HG02610 (cell line): Measurements from ENCODE around the gene SMAD7.

Experiments
- ATAC-seq: cut with Tn5 transposase; IDR thresholded peaks from one replicate; pipeline ENCODE4 v1.9.1; 2021; ENCODE audit warnings: mild to moderate bottlenecking, moderate library complexity; ENCODE audit not compliant: unreplicated experiment

Gene SMAD7

DNA sequence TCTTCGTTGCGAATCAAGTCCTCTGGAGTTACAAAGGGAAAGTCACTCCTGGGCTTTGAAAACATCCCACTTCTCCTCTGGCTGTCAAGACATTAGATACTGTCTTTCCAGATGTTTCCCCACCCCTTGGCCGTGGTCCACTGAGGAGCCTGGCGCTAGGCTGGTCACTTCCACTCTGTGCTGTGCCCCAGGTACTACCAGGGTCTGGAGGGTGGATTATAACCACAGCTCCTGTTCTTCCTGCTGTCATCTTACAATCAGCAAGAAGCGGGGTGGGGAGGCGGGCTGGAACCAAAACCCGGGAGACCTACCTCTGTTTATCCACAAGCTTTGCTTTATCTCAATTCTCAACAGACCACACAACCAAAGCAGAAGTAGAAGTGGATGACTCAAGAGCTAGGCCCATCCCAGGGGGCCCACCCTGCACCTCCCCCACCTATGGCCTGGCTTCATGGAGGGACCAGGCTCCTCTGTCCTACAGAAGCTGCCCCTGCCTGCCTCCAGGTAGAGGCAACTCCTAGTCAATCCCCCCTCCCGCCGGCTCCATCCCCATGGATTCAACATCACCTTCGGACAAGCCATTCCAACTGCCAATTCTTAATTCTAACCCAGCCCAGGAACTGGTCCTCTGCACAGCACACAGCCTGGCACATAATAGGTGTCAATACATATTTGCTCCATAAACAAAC, 17.8 kb downstream of the SMAD7 start:
- ATAC-seq = no peak

DNA sequence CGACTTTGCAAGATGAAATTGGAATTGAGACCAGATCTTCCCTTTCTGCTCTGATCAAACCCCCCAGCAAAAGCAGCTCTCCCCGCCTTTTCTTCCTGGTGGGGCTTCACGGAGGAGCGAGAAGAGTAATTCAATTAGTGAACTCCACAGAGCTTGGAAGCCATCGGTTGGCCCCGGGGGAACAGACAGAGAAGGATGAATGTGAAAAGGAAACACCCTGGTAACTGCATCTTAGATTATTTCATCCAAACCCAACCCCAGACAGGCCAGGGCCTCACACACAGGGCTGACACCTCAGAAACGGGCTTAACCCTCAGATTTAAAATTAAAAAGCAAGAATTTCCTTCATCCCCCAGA, 18.3 kb downstream of the SMAD7 start:
- ATAC-seq = peak; percentile 12

DNA sequence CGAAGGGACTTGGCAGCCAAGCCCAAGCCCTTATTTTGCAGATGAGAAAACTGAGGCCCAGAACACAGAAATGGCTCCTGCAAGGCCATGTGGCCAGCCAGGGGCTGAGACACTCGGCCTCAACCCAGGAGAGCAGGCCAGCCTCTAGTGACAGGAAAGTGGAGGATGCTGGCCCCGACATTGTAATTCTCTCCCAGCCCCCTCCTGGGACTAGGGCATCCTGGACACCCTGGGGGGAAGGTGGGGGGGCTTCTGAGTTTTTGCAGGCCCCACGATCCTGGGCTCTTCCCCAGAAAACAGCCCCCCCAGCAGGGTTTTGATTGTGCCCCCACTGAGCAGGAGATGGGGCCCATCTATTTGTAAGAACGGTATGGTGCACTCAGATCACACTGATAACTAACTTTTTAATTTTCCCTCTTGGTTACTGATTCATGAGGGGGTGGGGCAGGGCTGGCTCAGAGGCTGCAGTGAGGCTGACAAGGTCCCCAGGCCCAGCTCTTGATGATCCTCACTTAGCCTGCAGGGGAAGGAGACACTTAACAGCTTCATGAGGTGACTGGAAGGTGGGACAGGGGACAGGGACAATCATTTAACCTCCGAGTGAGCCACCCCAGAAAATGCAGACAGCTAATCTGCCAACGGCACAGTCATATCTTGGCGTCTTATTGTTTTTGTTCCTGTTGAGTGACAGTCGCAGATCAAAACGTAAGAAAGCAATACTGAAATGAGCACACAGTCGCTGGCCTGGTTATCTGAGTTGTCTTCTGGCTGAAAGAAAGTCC, 18.9 kb downstream of the SMAD7 start:
- ATAC-seq = peak; percentile 49

DNA sequence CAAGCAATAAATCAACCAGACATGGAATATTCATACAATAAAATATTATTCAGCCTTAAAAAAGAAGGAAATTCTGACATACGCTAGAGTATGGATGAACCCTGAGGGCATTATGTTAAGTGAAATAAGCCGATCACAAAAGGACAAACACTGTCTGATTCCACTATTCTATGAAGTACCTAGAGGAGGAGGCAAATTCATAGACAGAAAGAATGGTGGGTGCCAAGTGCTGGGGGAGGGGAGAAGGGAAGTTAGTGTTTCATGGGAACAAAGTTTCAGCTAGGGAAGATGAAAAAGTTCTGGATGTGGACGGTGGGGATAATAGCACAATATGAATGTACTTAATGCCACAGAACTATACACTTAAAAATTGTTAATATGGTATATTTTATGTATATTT, 19.8 kb downstream of the SMAD7 start:
- ATAC-seq = no peak

DNA sequence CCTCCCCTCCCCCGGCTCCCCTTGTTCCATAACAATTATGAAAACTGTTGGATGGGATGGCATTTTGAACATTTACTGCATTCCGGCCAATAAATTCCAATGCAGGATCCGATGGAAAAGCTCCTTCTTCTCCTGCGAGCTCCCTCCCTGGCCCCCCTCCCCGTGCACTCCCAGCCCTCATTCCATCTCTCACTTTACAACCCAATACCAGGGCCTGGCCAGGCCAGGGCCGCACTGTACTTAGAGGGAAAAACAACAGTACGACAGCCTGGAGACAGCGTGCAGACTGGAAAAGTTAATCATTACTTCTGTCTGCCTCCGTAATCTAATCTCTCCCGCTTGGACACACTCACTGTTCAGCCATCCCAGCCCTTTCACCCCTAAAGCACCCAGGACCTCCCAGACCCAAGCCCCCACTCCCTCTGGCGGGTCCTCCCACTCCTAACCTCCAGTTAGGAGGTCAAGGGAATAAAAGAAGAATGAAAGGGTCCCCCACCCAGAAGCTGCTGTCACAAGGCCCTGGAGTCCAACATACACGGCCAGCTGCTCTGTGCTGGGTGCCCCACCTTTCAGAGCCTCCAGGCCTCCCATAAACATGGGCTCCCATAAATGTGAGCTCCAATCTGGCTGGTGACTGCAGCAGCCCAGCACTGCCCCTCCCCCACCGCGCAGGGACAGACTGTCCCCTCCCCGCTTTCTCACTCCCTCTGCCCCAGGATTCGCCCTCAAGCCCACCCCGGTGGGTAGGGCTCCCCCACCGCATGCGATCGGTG, 20.6 kb downstream of the SMAD7 start:
- ATAC-seq = no peak

DNA sequence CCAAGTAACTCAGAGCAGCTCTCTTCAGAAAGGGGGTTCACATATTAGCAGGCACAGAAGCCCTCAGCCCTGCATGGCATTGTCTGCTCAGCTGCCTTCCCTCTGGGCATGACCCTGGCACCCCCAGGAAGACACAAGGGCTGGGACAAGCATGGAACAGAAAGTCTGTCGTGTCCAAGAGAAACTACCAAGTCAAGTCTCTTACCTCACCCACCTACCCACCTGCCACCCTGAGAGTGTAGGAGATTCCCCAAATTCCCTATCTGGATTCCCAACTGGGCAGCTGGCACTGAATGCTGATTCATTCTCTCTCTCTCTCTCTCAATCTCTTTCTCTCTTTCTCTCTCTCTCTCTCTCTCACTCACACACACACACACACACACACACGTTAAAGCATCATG, 21.6 kb downstream of the SMAD7 start:
- ATAC-seq = no peak

DNA sequence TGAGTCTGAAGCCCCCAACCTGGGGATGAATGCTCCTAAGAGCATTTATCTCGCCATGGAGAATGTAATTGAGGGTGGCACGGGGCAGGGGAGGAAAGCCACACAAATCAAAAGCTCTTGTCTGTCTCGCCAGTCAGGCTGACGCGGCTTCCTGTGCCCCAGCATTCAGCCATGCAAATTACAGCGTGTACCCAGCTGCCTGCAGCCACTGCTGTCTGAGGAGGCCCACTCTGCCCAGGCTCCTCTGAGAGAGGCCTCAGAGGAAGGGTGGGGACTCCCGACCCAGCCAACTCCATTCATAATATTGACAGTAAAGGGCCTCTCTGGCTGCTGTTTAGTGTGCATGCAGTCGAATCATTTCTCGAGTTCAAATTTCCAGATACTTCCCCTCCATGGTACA, 22.0 kb downstream of the SMAD7 start:
- peak; percentile 63 for ATAC-seq

DNA sequence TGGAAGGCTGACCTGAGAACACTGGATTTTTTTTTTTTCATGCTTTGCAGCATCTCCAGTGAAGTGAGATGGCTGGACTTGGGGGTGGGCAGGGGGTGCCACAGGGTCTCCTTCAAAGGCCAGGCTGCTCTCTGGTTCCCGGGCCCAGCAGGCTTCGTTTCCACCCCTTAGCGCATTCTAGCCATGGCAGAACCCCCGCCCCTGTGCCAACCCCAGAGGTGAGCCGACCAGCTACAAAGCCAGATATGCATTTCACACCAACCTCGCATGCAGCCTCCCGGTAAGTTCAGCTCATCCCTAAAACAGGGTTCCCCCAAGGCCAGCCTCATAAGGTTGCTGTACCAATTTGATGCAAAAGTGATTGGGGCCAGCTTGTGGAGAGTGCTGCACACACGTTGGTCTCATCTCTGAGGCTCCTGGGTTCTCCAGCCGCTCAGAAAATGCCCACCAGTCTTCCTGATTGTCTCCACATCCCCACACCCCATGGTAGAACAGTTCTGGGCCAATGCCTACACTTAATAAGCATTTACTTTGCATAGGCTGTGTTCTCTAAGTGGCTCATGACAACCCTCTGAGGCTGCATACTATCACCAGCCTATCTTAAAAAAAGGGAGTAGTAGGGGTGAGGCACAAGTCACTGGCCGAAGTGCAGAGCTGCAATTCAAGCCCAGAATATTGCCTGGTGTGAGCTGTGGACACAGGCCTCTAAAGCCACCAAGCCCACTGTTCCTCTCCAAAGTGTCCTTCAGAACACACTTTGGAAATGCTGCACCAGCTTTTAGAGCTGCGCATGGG, 23.3 kb downstream of the SMAD7 start:
- ATAC-seq = no peak

DNA sequence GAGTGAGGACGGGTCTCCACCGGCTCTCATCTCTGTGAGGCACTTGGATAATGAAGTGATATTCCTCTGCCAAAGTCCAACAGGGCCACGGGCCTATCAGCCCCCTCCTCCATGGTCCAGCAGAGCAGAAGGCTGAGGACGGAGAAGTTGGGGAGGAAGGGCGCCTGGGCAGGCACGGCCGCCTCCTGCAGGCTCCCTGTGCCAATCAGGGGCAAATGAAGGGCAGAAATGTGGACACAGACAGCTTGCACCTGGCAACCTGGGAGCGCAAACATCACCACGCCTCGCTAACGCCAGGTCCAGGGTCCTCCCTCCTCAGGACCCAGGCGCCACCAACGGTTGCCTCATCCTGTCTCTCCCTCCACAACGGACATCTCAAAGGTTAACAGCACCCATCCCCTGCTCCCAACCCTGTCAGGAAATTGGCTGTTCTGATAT, 24.3 kb downstream of the SMAD7 start:
- ATAC-seq = no peak

DNA sequence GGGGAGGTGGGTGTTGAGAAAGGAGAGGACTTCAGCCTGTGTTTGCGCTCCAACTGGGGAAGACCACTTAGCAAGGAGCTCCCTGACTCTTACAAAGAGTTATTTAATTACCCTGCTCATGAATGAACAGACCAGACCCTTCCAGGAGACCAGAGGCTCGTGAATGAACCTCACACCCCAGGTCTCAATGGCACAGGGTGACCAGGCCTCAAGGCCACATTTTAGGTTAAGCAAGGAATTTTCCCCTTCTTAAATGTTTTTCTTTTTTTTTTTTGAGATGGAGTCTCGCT, 25.3 kb downstream of the SMAD7 start:
- ATAC-seq = no peak

DNA sequence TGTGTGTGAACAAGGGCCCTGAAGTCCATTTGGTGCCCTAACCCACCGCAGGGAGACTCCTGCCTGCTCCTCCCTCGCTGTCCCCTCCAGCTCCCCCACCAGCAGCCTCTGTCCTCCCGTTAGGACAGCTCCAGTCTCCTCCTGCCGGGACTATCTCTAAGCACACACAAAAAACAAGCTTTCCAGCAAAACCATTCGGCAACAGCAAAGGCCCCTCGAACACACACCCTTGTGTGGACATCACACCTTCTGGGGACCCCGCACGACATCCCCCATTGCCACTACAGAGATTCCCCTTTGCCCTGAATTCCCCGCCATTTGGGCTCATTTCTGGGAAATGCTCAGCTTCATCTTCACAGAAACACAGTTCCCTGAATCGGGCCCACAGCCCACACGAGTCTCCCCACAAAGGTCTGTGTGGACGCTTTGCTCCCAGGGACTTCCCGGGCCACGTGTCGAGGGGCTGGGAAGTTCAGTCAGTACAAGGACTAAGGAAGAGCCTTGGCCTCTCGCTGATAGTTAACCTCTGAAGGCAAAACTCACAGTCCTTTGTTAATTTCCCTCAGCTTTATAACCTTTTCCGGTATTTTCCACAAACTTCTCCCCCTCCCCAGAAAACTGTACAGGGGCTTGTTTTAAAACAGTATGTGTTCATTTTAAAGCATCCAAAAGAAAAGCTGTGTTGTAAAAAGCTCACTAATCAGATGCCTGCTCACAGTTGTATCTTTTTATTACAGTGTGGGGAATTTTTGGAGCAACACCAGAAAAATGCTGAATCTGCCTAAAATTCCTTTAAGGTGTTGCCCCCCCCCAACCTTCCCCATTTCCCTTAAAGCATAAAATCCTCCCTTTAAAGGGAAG, 25.9 kb downstream of the SMAD7 start:
- no peak for ATAC-seq

DNA sequence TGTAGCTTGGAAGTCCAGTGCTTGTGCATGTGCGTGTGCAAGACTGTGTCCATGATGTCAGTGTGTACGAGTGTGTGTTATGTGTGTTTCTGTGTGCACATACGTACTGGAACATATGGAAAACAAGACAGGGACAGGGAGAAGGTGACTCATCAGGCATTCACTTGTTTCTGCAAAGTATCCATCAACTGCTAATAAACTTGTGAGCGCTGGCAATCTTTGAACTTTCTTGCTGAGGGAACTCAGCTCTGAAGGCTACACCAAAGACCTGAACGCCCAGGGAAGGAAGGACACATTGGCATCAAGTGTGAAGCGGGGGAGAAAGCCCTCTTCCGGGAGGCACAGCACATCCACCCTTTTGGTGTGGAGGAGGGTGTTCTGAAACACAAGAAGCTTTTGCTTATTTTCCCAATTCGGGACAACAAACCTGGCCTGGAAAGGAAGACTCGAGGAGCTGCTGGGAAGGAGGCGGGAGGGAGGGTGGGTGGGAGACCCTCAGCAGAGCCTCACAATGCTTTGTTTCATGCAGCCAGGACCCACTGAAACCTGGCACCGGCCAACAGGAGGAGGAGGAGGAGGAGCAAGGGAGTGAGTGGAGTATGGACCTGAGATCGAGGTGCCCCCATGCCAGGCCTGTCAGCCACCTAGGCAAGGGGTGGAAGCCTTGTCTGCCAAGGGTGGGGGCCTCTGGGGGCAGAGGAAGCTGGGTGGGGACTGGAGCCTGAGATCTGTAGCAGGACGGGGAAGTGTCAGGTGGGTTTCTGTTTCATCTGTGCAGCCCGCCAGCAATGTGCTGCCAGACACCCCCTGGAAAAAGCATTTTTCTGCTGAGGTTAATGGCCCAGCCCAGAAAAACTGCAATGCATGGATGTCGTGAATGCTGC, 26.8 kb downstream of the SMAD7 start:
- ATAC-seq = no peak

DNA sequence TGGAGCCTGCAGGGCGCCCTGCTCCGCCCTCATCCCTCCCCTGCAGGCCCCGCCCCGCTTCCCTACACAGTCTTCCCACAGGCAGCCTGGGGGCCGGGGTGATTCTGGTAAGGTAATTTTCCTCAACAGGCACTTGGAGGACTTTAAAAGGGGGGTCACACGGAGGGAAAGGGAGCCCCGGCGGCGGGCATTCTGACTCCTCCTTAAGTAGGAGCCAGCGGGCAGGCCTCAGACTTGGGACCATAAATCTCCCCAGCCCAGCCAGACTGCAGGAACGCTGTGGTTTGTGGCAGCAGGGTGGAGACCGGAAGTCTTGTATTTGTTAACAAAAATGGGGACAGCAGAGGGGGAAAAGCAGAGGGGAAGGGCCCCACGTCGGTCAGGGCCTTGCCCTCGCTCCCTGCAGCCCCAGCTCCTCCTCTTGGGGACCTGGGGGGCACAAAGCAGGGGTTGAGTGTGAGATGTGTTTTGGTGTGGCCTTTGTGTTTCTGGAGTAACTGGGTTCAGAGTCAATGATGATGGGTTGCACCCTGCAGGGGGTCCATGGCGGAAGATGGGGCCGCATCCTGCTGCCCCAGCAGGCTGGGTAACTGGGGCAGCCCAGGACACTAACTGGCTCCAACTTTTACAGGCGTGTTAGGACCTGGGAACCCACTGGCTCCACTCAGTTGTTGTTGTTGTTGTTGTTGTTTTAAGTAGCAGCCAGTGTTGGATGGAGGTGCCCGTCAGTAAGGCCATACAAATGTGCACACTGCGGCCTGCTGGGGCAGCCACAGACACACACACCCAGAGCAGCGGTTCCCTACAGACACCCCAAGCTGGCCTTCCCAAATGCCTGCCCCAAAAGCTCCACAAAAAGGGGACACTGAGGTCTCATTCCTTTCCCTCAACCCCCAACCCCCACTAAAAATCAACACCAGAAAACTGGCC, 27.7 kb downstream of the SMAD7 start:
- ATAC-seq = peak; percentile 27

DNA sequence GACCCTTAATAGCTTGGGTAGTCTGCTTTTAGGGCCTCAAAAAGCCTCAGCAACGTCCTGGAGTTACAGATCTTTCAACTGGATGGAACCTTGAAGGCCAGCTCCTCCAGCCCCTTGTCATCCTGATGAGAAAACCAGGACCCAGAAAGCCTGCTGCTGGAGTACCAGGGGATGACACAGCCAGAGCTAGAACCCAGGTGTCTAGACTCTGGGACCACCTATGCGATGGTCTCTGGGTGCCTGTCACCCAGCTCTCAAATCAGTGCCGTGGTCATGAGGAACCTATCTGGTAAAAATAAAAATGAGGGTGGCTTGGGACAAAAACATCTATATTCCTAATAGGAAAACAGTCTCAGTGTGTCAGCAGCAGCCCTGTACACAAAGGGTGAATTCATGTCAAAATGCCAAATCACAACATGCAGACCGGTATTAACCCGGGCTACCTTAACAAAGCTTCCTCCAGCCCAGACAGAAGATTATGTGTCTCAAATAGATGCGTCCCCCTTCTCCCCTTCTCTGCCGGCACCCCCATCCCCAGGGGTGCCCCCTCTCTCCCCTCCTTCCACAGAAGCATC, 28.5 kb downstream of the SMAD7 start:
- no peak for ATAC-seq

DNA sequence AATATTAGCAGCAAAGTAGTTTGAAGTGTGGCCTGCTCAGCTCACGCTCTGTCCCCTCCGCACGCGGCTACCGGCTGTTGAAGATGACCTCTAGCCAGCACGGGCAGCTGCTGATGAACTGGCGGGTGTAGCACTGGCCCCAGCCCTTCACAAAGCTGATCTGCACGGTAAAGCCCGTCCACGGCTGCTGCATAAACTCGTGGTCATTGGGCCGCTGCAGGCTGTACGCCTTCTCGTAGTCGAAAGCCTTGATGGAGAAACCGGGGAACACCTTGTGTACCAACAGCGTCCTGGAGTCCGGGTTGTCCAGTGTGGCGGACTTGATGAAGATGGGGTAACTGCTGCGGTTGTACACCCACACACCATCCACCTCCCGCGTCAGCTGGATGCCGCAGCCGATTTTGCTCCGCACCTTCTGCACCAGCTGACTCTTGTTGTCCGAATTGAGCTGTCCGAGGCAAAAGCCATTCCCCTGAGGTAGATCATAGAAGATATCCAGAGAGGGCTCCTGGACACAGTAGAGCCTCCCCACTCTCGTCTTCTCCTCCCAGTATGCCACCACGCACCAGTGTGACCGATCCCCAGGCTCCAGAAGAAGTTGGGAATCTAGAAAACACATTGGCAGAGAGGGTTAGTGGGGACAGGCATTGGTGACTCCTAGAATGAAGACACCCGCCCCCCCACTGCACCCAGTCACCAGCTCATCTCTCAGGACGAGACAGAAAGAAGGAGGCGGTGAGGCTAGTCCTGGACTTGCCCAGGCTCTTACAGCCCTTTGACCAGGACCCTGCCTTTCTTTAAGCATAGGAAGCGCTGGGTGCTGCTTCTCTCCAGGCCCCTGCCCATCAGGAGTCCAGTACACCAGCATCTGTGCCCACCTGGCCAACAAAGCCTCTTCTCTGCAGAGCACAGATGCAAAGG, 29.2 kb downstream of the SMAD7 start:
- no peak for ATAC-seq

DNA sequence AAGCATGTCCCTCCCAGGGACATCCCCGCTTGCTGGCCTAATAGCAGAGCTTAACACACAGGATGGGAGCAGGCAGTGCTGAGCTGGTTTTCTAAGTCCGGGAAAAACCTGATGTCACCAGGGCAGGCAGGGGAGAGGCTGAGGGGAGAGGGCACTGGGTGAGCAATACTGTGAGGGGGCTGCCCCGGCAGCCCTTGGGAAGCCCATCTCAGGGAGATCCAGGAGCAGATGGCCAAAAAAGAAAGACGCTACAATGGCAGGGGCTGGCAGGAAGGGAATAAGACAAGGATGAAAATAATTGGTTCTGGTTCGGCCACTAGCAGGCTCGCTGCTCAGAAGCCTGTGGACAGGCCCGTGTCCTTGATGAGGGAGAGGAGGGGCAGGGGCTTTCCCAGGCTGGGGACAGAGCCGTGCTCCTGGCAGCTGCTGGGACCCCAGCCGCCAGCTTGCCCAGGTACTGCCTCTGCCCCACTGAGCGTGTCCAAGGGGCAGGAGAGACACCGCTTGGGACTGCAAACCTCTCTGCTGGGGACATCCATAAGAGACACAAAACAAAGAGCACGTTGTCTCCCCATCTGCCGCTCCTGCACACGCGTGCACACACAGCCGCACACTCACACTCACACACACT, 30.2 kb downstream of the SMAD7 start:
- ATAC-seq = no peak
